Activated naive CD8-positive, alpha-beta T cell treated with anti-CD3 and anti-CD28 coated beads, Interleukin-2, amount 50 U/mL, for 24 hours (primary cell): Measurements from ENCODE around the gene FGGY.
"Not testable (repeated sequence)": the region's sequence is repeated elsewhere in the genome, so short reads cannot be mapped to it uniquely, and the experiment has no call there.

Source experiments
- ATAC-seq: fragments of 150-1000 bp; cut with Tn5 transposase; one replicate; pipeline ENCODE4 v1.10.0; 2021
- DNase-seq: peaks from one replicate; pipeline ENCODE4 v3.0.0; 2021
- H3K27ac Mint-ChIP-seq: one replicate; pipeline ENCODE4 v1.8.0; 2021; ENCODE audit warnings: mild to moderate bottlenecking, mixed read lengths
- H3K27me3 Mint-ChIP-seq: one replicate; pipeline ENCODE4 v1.8.0; 2021; ENCODE audit warnings: mixed read lengths
- H3K36me3 Mint-ChIP-seq: one replicate; pipeline ENCODE4 v1.8.0; 2021; ENCODE audit warnings: low read depth, mixed read lengths
- H3K4me1 Mint-ChIP-seq: one replicate; pipeline ENCODE4 v1.8.0; 2021; ENCODE audit warnings: mixed read lengths
- H3K4me3 Mint-ChIP-seq: one replicate; pipeline ENCODE4 v1.8.0; 2021; ENCODE audit warnings: mild to moderate bottlenecking, moderate library complexity, mixed read lengths
- H3K9me3 Mint-ChIP-seq: one replicate; pipeline ENCODE4 v1.8.0; 2021; ENCODE audit warnings: mixed read lengths

The FGGY gene

DNA sequence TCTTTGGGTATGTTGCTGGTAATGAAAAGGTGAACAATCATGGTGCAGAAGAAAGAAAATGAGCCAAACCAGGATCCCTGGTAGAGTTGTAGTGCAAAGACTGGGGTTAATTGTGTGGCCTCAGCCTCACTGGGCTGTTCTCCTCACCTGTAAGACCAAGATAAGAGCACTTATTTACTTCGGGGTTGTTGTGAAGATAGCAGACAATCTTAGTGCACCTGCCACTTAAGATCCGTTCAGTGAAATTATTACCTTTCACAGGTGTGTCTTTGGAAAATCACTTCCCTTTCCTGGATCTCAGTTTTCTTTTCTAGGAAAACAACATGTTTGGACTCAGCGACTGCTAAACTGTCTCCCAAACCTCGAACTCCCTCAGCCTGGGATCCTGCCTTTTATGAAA lies 1.3 kb upstream of the FGGY start:
- DNase-seq (no peak), ATAC-seq (no peak)
- Mint-ChIP-seq H3K36me3 (no peaks in the 10 kb centered on the region), H3K4me3 (peak overlapping the region; percentile 37), H3K27me3 (no peaks in the 10 kb centered on the region), H3K27ac (peak overlapping the region; percentile 61), H3K9me3 (no peaks in the 10 kb centered on the region), H3K4me1 (peaks cover 37% of the 10 kb centered on the region)

GRCh38 chr1:59298026-59298583 lies 1.2 kb downstream of the FGGY start:
- ATAC-seq = no peak
- H3K4me3 Mint-ChIP-seq = peak overlapping the region; percentile 91
- peaks cover 8% of the 10 kb centered on the region for H3K9me3 Mint-ChIP-seq
- H3K36me3 Mint-ChIP-seq = peaks cover 11% of the 10 kb centered on the region
- H3K4me1 Mint-ChIP-seq = peaks cover 30% of the 10 kb centered on the region
- no peak for DNase-seq
- H3K27me3 Mint-ChIP-seq = no peaks in the 10 kb centered on the region
- peak overlapping the region; percentile 92 for H3K27ac Mint-ChIP-seq

GRCh38 chr1:59298710-59299346 lies 1.9 kb downstream of the FGGY start:
- H3K36me3 Mint-ChIP-seq = peaks cover 13% of the 10 kb centered on the region
- ATAC-seq = no peak
- no peak overlapping the region for H3K27ac Mint-ChIP-seq
- H3K9me3 Mint-ChIP-seq = peaks cover 10% of the 10 kb centered on the region
- peaks cover 27% of the 10 kb centered on the region for H3K4me1 Mint-ChIP-seq
- H3K4me3 Mint-ChIP-seq = peak overlapping the region; percentile 12
- H3K27me3 Mint-ChIP-seq = no peaks in the 10 kb centered on the region
- DNase-seq = no peak

DNA sequence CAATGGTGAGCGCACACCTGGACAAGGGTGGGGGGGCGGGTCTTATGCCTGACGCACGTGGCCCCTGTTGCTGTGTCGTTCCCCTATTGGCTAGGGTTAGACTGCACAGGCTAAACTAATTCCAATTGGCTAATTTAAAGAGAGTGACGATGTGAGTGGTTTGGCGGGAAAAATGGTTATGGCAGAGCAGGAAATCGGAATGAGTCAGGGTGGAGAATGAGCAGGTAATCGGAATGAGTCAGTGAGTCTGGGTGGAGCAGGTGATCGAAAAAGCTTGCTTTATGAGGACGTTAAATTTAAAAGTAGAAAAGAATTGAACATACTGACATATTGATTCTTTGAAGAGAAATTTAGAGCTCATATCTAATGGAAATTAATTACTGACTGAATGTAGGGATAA lies 2.8 kb downstream of the FGGY start:
- not testable (repeated sequence) for ATAC-seq, DNase-seq, H3K27ac Mint-ChIP-seq, H3K27me3 Mint-ChIP-seq, H3K4me3 Mint-ChIP-seq
- Mint-ChIP-seq H3K36me3 (peaks cover 13% of the 10 kb centered on the region), H3K4me1 (peaks cover 27% of the 10 kb centered on the region), H3K9me3 (peaks cover 19% of the 10 kb centered on the region)

GRCh38 chr1:59302297-59302696 lies 5.4 kb downstream of the FGGY start:
- Mint-ChIP-seq H3K4me1 (peaks cover 17% of the 10 kb centered on the region), H3K4me3 (no peak overlapping the region), H3K27me3 (peaks cover 2% of the 10 kb centered on the region), H3K9me3 (peaks cover 39% of the 10 kb centered on the region), H3K27ac (no peak overlapping the region), H3K36me3 (peaks cover 27% of the 10 kb centered on the region)
- no peak for ATAC-seq
- no peak for DNase-seq

- no peak for DNase-seq
- Mint-ChIP-seq H3K4me1 (peaks cover 12% of the 10 kb centered on the region), H3K27ac (no peak overlapping the region), H3K27me3 (peaks cover 2% of the 10 kb centered on the region), H3K4me3 (no peak overlapping the region), H3K9me3 (peaks cover 39% of the 10 kb centered on the region), H3K36me3 (peaks cover 27% of the 10 kb centered on the region)
- no peak for ATAC-seq
Observed at GRCh38 chr1:59302871-59303270, 6.0 kb downstream of the FGGY start.

DNA sequence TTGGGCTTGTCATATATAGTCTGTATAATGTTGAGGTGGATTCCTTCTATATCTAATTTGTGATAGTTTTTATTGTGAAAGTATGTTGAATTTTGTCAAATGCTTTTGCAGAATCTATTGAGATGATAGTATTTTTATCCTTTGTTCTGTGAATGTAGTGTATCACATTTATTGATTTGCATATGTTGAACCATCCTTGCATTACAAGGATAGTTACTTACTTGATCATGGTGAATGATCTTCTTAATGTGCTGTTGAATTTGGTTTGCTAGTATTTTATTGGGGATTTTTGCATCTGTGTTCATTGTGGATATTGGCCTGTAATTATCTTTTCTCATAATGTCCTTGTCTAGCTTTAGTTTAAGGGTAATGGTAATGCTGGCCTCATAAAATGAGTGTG lies 8.3 kb downstream of the FGGY start:
- no peak for DNase-seq
- H3K27ac Mint-ChIP-seq = no peak overlapping the region
- peaks cover 2% of the 10 kb centered on the region for H3K4me1 Mint-ChIP-seq
- H3K4me3 Mint-ChIP-seq = no peak overlapping the region
- peaks cover 2% of the 10 kb centered on the region for H3K27me3 Mint-ChIP-seq
- no peak for ATAC-seq
- peaks cover 39% of the 10 kb centered on the region for H3K9me3 Mint-ChIP-seq
- H3K36me3 Mint-ChIP-seq = peaks cover 27% of the 10 kb centered on the region

DNA sequence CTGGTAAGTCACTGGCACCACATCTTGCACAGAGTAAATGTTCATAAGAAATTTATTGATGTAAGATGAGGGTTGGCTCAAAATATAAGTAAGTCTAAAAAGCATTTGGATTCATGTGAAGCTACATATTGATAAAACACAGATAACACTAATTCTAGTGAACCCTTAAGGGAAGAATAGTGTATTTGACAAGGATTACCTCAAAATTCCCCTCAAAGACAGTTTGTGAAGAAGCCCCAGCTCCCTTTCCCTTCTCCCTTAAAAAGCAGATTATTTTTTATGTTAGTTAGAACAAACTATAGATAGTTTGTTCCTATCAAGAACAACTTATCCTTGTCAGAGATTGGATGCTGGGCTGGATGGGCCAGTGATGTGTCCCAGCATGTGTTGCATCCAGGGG lies 10.7 kb downstream of the FGGY start:
- Mint-ChIP-seq H3K4me3 (no peak overlapping the region), H3K4me1 (peaks cover 2% of the 10 kb centered on the region), H3K9me3 (peaks cover 42% of the 10 kb centered on the region), H3K27me3 (peaks cover 2% of the 10 kb centered on the region), H3K27ac (no peak overlapping the region), H3K36me3 (peaks cover 17% of the 10 kb centered on the region)
- no peak for ATAC-seq
- DNase-seq = no peak

- DNase-seq (no peak), ATAC-seq (no peak)
- Mint-ChIP-seq H3K9me3 (peaks cover 38% of the 10 kb centered on the region), H3K27me3 (peaks cover 2% of the 10 kb centered on the region), H3K4me3 (no peak overlapping the region), H3K4me1 (peaks cover 2% of the 10 kb centered on the region), H3K36me3 (peaks cover 15% of the 10 kb centered on the region), H3K27ac (no peak overlapping the region)
Observed at GRCh38 chr1:59308839-59309238, 11.9 kb downstream of the FGGY start.

DNA sequence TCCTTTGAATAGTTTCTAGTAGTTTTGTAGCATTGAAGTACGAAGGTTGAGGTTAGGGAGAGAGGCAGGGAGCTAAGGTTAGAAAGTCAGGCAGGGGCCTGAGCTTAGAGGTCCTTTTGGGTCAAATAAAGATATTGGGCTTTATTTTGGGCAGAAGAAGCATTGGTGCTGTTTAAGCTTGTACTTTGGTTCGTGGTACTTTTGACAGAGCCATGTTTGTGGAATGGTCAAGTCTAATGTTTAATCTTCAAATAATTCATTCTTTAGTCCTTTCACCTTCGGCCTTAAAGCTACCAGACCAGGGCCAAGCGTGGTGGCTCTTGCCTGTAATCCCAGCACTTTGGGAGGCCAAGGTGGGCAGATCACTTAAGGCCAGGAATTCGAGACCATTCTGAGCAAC lies 12.5 kb downstream of the FGGY start:
- Mint-ChIP-seq H3K27me3 (peaks cover 2% of the 10 kb centered on the region), H3K27ac (no peak overlapping the region), H3K4me3 (no peak overlapping the region), H3K36me3 (peaks cover 15% of the 10 kb centered on the region), H3K9me3 (peaks cover 33% of the 10 kb centered on the region), H3K4me1 (peaks cover 2% of the 10 kb centered on the region)
- no peak for DNase-seq
- ATAC-seq = no peak

DNA sequence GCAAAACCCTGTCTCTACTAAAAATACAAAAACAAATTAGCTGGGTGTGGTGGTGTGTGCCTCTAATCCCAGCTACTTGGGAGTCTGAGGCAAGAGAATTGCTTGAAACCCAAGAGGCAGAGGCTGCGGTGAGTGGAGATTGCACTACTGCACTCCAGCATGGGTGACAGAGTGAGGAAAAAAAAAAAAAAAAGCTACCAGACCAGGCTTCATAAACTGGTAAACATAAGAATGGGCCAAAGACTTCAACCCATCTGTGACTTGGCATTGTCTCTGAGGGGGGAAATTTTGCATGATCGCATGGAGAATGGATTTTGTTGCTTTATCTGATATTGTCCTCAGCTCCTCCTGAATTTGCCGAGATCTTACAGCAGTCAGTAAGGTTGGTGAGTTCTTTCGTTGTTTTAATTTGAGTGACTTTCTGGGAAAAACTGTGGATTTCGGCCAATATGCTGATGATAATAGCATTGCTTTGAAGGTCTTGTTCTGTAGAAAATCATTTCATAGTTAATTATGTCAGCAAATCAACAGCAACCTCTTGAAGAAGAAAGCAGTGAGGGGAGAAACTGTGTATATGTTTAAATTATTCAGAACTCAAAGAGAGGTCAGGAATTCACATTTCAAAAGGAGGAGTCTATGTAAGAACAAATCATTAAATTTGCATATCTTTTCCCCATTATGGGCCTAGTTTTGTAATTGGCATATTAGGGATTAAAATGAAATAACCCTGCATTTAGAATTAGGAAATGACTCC lies 13.1 kb downstream of the FGGY start:
- peaks cover 2% of the 10 kb centered on the region for H3K27me3 Mint-ChIP-seq
- peaks cover 14% of the 10 kb centered on the region for H3K36me3 Mint-ChIP-seq
- H3K4me3 Mint-ChIP-seq = no peak overlapping the region
- ATAC-seq (no peak), DNase-seq (no peak)
- peaks cover 7% of the 10 kb centered on the region for H3K4me1 Mint-ChIP-seq
- peaks cover 27% of the 10 kb centered on the region for H3K9me3 Mint-ChIP-seq
- H3K27ac Mint-ChIP-seq = no peak overlapping the region

DNA sequence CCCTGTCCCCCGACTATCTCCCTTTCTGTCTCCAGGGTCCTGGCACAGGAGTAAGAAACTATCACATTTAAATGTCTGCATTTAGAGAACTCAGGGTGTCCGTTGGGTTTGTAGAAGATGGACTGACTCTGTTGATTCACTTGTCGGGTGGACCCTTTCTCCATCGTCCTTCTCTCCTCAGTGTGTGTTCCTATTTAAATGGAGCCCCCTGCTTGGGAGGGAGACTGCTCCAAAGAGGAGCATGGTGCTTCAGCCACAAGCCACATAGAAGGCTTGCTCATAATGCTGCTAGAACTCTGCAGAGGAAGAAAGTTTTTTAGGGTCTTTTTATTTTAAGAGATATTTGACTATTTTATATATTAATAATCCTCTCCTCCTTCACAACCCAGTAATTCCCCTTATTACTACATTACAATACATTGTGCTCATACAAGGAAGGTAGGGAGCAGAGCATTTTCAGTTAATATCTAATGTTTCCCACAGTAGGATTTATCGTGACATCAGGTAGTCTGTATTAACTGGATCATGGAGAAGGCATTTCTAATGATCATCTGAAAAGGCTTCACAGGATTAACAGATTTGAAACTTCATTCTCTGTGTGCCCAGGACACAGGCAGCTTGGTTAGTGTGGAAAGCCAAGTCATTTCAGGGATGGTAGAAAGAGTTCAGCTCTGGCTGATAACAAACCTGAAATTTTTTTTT lies 13.8 kb downstream of the FGGY start:
- no peak for DNase-seq
- no peak for ATAC-seq
- H3K4me1 Mint-ChIP-seq = peaks cover 14% of the 10 kb centered on the region
- H3K27ac Mint-ChIP-seq = no peak overlapping the region
- peaks cover 2% of the 10 kb centered on the region for H3K27me3 Mint-ChIP-seq
- H3K36me3 Mint-ChIP-seq = peaks cover 7% of the 10 kb centered on the region
- H3K9me3 Mint-ChIP-seq = peaks cover 20% of the 10 kb centered on the region
- no peak overlapping the region for H3K4me3 Mint-ChIP-seq

DNA sequence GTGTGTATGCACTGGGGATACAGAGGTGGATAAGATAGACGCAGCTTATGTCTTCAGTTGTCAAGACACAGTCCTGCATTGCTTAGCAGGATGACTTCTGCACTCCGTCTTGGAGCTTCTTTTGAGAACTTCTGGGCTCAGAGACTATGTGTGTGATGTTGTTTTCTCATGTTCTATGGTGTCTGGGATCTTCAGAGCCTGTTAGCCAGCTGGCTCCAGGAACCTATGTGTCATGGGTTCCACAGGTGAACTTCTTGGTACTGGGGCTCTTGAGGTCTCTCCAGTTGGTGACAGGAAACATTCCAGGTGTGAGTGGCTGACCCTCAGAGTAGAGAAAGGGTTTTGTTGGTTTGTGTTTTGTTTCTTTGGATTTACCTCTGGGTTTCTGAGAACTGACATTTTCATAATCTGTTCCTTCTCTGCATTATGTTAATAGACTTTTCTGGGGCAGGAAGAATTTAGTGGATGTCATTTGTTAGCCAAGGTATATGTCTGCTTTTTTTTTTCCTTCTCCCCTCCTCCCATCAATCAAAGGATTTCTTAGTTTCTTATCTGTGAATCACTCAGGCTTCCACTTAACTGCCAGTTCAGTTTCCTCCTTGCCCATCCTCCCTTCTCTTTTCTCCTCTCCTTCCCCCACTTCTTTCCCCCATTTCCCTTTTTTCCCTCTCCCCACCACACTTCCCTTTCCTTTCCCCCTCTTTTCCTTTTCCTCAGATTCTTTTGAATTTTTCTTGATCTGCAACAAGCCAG lies 18.1 kb downstream of the FGGY start:
- Mint-ChIP-seq H3K9me3 (peaks cover 9% of the 10 kb centered on the region), H3K36me3 (peaks cover 1% of the 10 kb centered on the region), H3K4me1 (peaks cover 23% of the 10 kb centered on the region), H3K27ac (no peak overlapping the region), H3K4me3 (no peak overlapping the region), H3K27me3 (no peaks in the 10 kb centered on the region)
- DNase-seq (no peak), ATAC-seq (peak; percentile 18)
